Thoracic aorta (tissue), 2 donors: ENCODE measurements around the gene POU4F2. TPM values are rescaled to one million over a fixed set of nuclear protein-coding genes. Genes with fewer than 3 reads are reported as not detected.

Experiments used
- ATAC-seq: fragments of 150-250 bp; one replicate; pipeline ENCODE4 v1.8.0; 2017; ENCODE audit warnings: low read depth; ENCODE audit not compliant: insufficient number of reproducible peaks, low FRiP score
- DNase-seq: peaks from one replicate; pipeline ENCODE4 v3.0.0-alpha.2; 2020; ENCODE audit warnings: low spot score
- H3K27ac ChIP-seq, 2 donors: fragments of 200-600 bp; sonication (generic); 1 replicate in 1 of 2; 2 replicates in 1 of 2; pipeline ENCODE4 v1.5.1; 2016; ENCODE audit warnings: mild to moderate bottlenecking in 2 of 2, moderate library complexity in 2 of 2
- H3K27me3 ChIP-seq: fragments of 200-600 bp; sonication (generic); replicated peaks from 2 replicates; pipeline ENCODE4 v1.6.0; 2016; ENCODE audit warnings: mild to moderate bottlenecking; ENCODE audit not compliant: insufficient read depth
- H3K36me3 ChIP-seq: fragments of 200-600 bp; sonication (generic); one replicate; pipeline ENCODE4 v1.5.1; 2016
- H3K4me1 ChIP-seq, 2 donors: fragments of 200-600 bp; sonication (generic); 1 replicate in 1 of 2; 2 replicates in 1 of 2; pipeline versions ENCODE4 v1.5.1 to v1.6.0; 2016; ENCODE audit warnings: low read depth in 2 of 2, mild to moderate bottlenecking in 1 of 2; ENCODE audit not compliant: control insufficient read depth in 1 of 2
- H3K4me3 ChIP-seq: fragments of 200-600 bp; sonication (generic); 2 replicates; pipeline ENCODE4 v1.5.1; 2016; ENCODE audit warnings: mild to moderate bottlenecking
- H3K9me3 ChIP-seq: fragments of 200-600 bp; sonication (generic); 2 replicates; pipeline ENCODE4 v1.5.1; 2016
- CTCF ChIP-seq: fragments of 200-600 bp; sonication (generic); IDR thresholded peaks from one replicate; pipeline ENCODE4 v1.5.1; 2019; ENCODE audit warnings: antibody characterized with exemption
- total RNA-seq, 2 donors: library from RNA; depleted of rRNA; stranded (reverse); fragments of >200 nt; gene quantifications; one replicate each; pipeline versions ENCODE4 v1.1.0 to v1.2.3, GENCODE V29; 2016

POU4F2 gene
- total RNA-seq, 2 donors from 2014 or later = not detected

GRCh38 chr4:146634825-146635224 lies 3.9 kb upstream of the POU4F2 start:
- Histone ChIP-seq H3K36me3 (no peaks in the 10 kb centered on the region), H3K9me3 (no peaks in the 10 kb centered on the region), H3K4me1 (peaks cover 0 to 23% of the 10 kb centered on the region in 2 donors), H3K27ac (no peak overlapping the region), H3K4me3 (no peak overlapping the region), H3K27me3 (no peaks in the 10 kb centered on the region)
- ATAC-seq (no peak), DNase-seq (no peak)
- TF ChIP-seq CTCF = no peak

DNA sequence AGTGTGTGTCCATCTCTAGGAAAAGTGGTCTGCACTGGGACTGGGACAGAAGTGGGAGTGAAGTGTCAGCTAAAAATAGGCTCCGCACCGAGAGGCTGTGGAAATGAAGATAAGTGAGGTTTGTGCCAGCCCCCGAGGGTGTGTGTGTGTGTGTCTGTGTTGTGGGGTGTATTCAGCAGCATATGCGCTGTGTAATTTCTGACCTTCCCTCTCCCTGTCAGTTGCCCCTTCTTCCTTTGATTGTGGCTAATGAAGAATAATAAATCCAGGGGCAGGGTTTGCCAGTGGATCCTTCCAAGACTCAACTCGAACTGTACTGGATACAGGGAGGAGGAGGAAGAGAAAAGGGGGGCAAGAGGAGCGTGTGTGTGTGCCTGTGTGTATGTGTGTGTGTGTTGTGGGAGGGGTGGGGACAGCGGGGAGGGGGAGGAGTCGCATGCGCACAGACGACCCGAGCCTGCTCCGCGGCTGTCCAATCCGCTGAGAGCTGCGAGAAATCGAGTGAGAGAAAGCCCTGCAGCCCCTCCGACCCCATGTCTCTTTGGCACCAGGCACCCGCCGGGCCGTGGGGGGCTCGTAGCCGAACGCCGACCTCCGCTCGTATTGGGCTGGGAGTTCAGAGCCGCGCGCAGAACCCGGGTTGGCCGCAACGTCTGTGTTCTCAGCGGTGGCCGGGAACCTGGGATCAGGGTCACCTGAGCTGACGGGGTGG lies 916 bp upstream of the POU4F2 start:
- Histone ChIP-seq H3K4me3 (peak overlapping the region; percentile 57), H3K27me3 (no peaks in the 10 kb centered on the region), H3K9me3 (no peaks in the 10 kb centered on the region), H3K36me3 (no peaks in the 10 kb centered on the region), H3K4me1 (peaks cover 0 to 27% of the 10 kb centered on the region in 2 donors), H3K27ac (no peak overlapping the region)
- TF ChIP-seq CTCF = no peak
- ATAC-seq (no peak), DNase-seq (no peak)

DNA sequence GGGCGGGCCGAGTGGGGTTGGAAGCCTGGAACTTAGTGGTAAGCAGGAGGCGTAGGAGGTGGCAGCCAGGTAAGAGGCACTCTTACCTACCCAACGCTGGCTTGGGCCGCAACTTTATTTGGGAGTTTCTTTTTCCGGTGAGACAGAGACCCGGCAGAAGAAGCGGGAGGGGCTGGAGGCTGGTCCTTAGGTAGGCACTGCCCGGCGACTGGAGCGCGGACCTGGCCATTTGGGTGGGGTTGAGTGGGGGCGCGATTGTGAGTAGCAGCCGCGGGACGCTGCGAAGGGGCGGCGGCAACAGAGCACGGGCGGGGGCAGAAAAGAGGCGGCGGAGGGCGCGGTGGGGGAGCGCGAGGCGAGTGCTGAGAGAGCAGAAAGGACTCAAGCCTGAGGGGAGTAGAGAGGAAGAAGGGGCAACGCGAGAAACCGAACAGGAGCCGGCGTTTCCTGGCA lies 334 bp upstream of the POU4F2 start:
- Histone ChIP-seq H3K9me3 (no peaks in the 10 kb centered on the region), H3K4me3 (peak overlapping the region; percentile 57), H3K27me3 (no peaks in the 10 kb centered on the region), H3K4me1 (peaks cover 0 to 27% of the 10 kb centered on the region in 2 donors), H3K27ac (no peak overlapping the region), H3K36me3 (no peaks in the 10 kb centered on the region)
- TF ChIP-seq CTCF = no peak
- DNase-seq (no peak), ATAC-seq (no peak)

- Histone ChIP-seq H3K9me3 (no peaks in the 10 kb centered on the region), H3K4me3 (no peak overlapping the region), H3K27ac (no peak overlapping the region), H3K4me1 (peaks cover 0 to 27% of the 10 kb centered on the region in 2 donors), H3K27me3 (no peaks in the 10 kb centered on the region), H3K36me3 (no peaks in the 10 kb centered on the region)
- TF ChIP-seq CTCF = no peak
- ATAC-seq = no peak
- no peak for DNase-seq
Observed at GRCh38 chr4:146639506-146639932, 826 bp downstream of the POU4F2 start.

- TF ChIP-seq CTCF = no peak
- H3K27me3 ChIP-seq = no peaks in the 10 kb centered on the region
- H3K9me3 ChIP-seq = no peaks in the 10 kb centered on the region
- ATAC-seq (no peak), DNase-seq (no peak)
- no peak overlapping the region for H3K4me3 ChIP-seq
- H3K36me3 ChIP-seq = no peaks in the 10 kb centered on the region
- no peak overlapping the region for H3K27ac ChIP-seq
- H3K4me1 ChIP-seq = peaks cover 0 to 27% of the 10 kb centered on the region in 2 donors
Observed at GRCh38 chr4:146640021-146640464, 1.4 kb downstream of the POU4F2 start.
